GM19023 (cell line): ENCODE data around the gene MACF1.

Source experiments
- ATAC-seq: cut with Tn5 transposase; IDR thresholded peaks from one replicate; pipeline ENCODE4 v1.9.1; 2021; ENCODE audit warnings: mild to moderate bottlenecking, moderate library complexity; ENCODE audit not compliant: unreplicated experiment

MACF1 gene

GRCh38 chr1:39386997-39387396, 182.5 kb downstream of the MACF1 start:
- no peak for ATAC-seq

GRCh38 chr1:39387452-39387851, 183.0 kb downstream of the MACF1 start:
- ATAC-seq = no peak

DNA sequence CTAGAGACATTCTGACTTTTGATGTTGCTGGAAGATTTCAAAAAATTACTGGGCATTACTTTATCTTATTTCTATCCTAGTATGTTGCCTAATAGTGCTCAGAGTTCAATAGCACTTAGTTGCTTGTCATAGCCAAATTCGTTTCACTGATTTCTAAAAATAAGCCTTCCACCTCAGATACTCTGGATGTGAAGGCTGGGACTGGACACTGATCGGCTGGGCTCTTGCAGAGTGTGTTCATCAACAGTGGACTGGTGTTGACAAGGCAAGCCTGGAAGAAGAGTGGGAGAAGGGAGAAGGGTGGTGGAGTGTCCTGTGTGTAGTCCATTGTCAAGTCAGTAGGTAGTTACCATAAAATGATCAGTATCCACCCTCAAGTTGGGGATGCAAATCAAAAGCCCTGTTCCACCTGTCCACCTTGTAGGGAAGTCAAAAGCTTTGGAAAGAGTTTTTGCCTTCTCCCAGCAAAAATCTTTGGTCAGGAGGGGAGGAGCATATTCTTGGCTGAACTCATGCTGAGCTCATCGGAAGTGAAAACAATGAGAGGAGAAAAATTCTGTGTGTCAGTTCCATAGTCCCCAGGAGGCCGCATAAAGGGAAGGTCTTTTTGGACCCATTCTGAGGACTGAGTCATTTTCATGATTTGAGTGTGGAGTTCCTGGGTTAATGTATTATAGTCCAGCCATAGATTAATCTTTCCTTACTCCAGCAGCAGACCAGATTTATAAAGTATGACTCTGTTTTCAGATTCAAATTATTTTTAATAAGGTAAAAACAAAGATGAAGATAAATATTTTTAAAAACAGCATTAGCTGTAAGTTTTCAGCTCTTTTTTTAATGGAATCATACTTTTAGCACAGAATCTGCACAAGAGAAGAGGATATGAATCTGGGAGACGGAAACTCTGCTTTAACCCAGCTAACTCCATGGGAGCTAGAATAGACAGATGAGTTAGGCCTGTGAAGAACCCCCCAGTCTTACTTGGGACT, 187.5 kb downstream of the MACF1 start:
- ATAC-seq = no peak

DNA sequence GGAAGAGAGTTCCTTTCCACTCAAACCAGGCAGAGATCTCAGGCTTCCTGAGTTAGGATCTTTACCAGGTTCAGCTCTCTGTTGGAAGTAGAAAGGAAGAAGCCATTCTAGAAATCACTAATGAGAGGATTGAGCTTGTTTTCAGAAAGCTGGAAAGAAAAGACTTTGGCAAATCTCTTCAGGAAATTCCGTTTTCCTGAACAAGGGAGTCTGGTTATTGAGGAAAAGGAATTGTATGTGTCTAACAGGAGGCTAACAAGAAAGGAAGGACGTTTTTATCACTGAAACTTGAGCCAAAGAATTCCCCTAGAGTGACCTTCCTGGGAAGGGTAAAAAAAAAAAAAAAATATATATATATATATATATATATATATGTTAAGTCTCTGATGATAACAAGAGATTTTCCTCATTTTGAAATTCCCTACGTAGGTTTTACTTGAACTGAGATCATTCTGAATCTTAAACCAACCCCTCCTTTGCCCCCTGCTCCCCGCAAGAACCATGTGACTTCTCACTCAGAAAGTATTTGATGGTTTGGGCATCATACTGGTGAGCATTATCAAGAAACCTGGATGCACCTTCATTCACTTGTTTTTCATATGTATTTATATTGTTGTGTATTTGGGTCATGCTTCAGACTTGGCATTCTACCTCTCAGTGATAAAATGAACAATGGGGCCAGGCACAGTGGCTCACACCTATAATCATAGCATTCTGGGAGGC, 188.5 kb downstream of the MACF1 start:
- ATAC-seq = no peak

DNA sequence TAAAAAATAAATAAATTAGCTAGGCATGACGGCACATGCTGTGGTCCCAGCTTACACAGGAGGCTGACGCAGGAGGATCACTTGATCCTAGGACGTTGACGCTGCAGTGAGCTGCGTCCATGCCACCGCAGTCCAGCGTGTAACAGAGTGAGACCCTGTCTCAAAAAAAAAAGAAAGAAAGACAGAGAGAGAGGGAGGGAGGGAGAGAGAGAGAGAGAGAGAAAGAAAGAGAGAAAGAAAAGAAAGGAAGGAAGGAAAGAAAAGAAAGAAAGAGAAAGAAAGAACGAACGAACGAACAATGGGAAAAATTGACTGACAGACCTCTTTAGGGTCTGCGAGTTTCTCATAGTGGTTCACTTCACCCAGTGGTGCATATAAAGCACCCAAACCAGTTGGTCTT, 189.2 kb downstream of the MACF1 start:
- no peak for ATAC-seq

GRCh38 chr1:39394059-39394458, 189.6 kb downstream of the MACF1 start:
- ATAC-seq = no peak

DNA sequence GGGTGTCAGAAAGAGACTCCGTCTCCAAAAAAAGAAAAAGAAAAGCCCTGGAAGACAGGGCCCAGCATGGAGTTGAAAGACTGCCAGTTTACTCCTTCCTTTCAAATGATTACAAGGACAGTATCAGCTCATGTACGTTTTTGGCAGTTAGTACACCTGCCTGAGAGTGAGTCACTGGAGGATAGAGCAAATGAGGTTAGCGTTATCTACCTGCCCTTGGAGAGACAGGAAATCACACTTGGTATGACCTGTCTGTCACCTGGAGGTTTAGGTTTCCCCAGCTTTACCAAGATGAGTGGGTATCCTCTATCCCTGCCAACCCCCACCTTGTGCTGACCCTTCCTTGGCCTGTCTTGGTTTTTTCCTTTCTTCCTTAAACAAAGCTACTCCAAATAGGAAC, 190.1 kb downstream of the MACF1 start:
- ATAC-seq = no peak

DNA sequence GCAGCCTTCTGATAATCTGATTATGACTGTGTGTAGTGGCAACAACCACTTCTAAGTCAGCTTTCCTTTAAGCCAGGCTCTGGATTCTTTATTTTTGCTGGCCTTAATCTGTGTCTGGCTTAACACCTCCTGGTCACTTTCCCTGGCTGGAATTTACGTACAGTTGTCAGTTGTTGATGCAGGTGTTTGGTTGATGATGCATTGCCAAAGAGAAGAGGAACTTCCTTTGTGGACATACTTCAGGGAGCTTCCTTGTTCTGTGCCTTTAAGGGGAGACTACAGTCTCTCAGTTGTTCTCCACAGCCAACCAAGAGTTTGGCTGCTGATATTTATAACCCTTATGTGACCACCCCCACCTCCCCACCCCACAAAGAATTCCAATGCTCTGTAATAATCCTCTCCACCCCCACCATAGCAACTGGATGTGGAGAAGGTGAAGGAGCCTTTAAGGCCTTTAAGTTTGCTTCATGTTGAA, 190.9 kb downstream of the MACF1 start:
- ATAC-seq = no peak

DNA sequence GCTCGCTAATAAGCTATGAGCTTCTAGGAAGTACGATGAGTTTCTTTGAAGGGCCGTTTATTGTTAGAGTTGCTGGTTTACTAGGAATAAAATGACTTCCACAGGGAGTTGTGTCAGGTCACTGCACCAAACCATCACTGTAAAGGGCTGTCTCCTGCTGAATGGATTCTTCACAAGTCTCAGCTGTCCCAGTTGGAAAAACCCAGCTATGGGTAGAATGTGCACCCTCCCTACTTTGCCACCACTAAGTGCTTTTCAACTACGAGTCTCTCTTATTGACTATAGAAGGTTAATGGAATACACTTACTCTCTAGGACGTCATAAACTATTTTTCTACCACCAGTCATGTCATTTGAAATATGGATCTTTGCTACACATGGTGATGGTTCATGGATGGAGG, 192.2 kb downstream of the MACF1 start:
- ATAC-seq = no peak

GRCh38 chr1:39397487-39397886, 193.0 kb downstream of the MACF1 start:
- ATAC-seq = no peak

DNA sequence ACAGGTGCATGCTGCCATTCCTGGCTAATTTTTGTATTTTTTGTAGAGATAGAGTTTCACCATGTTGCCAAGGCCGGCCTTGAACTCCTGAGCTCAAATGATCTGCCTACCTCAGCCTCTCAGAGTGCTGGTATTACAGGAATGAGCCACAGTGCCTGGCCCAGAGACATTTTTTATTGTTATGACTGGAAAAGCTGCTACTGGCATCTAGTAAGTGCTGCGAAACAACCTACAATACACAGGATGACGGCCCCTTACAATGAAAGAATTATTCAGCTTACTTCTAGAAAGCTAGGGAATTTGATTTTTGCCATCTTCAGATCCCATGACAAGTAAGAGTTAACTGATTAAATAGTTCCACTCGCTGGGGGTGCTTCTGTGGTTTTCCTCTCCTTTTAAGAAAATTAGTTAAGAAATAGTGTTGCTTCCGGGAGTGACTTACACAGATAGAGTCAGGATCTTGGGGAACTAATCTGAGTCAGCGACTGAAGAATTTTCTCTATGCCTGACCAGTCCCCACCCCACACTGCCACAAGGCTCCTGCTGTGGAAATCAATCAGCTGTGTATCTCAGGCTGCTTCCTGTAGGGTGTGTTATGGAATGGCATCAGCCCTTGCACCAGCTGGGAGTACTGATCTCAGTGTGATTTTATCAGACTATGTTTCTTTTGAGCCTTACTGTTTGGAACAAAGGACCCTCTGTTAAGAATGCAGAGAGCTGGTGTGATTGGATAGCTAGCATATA, 194.0 kb downstream of the MACF1 start:
- peak; percentile 55 for ATAC-seq

- ATAC-seq = no peak
Observed at GRCh38 chr1:39401106-39401505, 196.6 kb downstream of the MACF1 start.

- ATAC-seq = no peak
Observed at GRCh38 chr1:39404876-39405275, 200.4 kb downstream of the MACF1 start.

- ATAC-seq = no peak
Observed at GRCh38 chr1:39405358-39405757, 200.9 kb downstream of the MACF1 start.

- no peak for ATAC-seq
Observed at GRCh38 chr1:39406533-39407450, 202.3 kb downstream of the MACF1 start.

- no peak for ATAC-seq
Observed at GRCh38 chr1:39407510-39407895, 203.0 kb downstream of the MACF1 start.

GRCh38 chr1:39407896-39408640, 203.6 kb downstream of the MACF1 start:
- no peak for ATAC-seq

GRCh38 chr1:39408641-39409054, 204.2 kb downstream of the MACF1 start:
- peak; percentile 80 for ATAC-seq

DNA sequence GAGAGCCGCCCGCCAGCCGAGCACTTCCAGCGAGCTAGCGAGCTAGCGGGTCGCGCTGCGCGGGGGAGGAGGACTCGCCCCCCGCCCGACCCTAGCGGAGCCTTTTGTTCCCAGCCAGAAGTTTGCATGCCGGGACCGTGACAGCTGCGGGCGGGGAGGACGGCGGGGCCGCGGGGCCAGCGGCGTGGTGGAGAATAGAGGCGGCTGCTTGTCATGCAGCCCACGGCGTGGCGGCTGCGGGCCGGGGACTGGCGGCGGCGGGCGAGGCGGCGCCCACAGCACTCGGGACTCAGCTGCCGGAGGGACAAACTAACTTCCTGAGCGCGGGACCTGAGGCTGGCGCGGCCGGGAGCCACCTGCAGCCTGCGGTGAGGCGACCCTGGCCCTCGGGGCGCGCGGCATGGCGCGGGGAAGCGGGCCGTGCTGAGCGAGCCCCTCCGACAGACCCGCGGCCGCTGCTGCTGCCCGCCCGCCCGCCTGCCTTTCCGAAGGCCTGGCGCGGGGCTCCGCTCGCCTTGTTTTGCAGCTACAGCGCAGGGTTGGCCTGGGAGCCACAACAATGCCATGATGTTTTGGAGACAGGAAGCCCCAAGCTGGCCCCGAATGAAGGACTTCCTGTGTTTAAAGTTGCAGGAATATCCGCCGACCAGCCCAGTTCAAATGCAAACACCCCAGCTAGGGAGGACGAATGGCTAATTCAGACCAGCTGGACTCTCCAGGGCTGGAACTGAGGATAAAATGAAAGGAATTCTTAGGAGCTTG, 204.7 kb downstream of the MACF1 start:
- peak; percentile 21 for ATAC-seq
